HL-60/S4 treated with phorbol 12-myristate 13-acetate at 8.2 ng/mL for 4 days and 3 days (cell line): ENCODE data around the gene MYCN.

Experiments
- in situ Hi-C: fragments of 300-500 bp; cut with MboI; formaldehyde crosslinking; loops from 2 replicates; pipeline ENCODE4 v1.15.0; 2022; ENCODE audit warnings: low sequenced_read_pairs

Gene MYCN

GRCh38 chr2:15930589-15931318 lies 9.6 kb upstream of the MYCN start:
- in situ Hi-C loops: no loop called here

GRCh38 chr2:15931319-15931890 lies 8.9 kb upstream of the MYCN start:
- in situ Hi-C loops: no loop called here

- in situ Hi-C loops: no loop called here
Observed at GRCh38 chr2:15931950-15932349, 8.4 kb upstream of the MYCN start.

GRCh38 chr2:15932394-15933183 lies 7.8 kb upstream of the MYCN start:
- in situ Hi-C loops: no loop called here

- in situ Hi-C loops: no loop called here
Observed at GRCh38 chr2:15933184-15933845, 7.0 kb upstream of the MYCN start.

GRCh38 chr2:15934291-15934945 lies 5.9 kb upstream of the MYCN start:
- in situ Hi-C loops: no loop called here

GRCh38 chr2:15935189-15935588 lies 5.2 kb upstream of the MYCN start:
- in situ Hi-C loops: no loop called here

- in situ Hi-C loops: no loop called here
Observed at GRCh38 chr2:15935675-15936074, 4.7 kb upstream of the MYCN start.

- in situ Hi-C loops: no loop called here
Observed at GRCh38 chr2:15936277-15937104, 3.9 kb upstream of the MYCN start.

- in situ Hi-C loops: no loop called here
Observed at GRCh38 chr2:15937105-15937881, 3.1 kb upstream of the MYCN start.

- in situ Hi-C loops: no loop called here
Observed at GRCh38 chr2:15937882-15938802, 2.2 kb upstream of the MYCN start.

- in situ Hi-C loops: no loop called here
Observed at GRCh38 chr2:15938803-15939555, 1.4 kb upstream of the MYCN start.

- in situ Hi-C loops: no loop called here
Observed at GRCh38 chr2:15939556-15939853, 845 bp upstream of the MYCN start.

- in situ Hi-C loops: no loop called here
Observed at GRCh38 chr2:15940661-15941480, 521 bp downstream of the MYCN start.

- in situ Hi-C loops: no loop called here
Observed at GRCh38 chr2:15941481-15941850, 1.1 kb downstream of the MYCN start.

GRCh38 chr2:15941871-15942710 lies 1.7 kb downstream of the MYCN start:
- in situ Hi-C loops: no loop called here
